GM21619 (cell line): ENCODE results near the gene ATG12.
"Not testable (repeated sequence)": the region's sequence is repeated elsewhere in the genome, so short reads cannot be mapped to it uniquely, and the experiment has no call there.

Experiments used
- ATAC-seq: cut with Tn5 transposase; IDR thresholded peaks from one replicate; pipeline ENCODE4 v1.9.1; 2021; ENCODE audit not compliant: unreplicated experiment

The ATG12 gene

DNA sequence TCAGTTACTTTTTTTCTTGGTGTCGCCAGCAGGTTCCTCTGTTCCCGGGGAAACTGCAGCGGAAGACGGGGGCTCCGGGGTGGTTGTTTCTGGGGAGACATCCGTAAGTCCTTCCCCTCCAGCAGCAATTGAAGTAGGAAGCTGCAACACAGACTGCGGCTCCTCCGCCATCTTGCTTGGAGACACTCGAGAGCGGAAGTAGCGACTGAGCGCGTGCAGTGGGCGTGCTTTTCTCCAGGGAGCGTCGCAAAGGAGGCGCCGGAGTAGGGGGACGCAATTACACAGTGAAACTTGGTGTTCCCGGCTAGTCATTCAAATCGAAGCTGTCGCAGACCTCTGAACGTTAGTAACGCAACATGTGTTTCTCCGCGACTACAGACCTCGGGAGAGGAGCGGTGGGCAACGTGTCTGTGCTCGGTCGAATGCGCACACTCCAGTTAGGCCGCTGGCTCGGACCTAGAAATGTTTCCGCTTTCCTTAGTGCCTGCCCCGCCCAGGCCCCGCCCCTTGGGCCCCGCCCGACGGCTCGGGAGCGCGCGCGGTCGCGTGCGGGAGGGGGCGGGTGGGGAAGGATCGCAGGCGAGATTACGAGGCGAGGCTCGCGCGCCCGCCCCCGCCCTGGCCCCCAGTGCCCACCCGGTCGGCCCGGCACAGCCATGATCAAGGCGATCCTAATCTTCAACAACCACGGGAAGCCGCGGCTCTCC lies at the start of gene ATG12, which contains the start of gene AP3S1:
ATG12 (minus strand) TSS at position 184 of the 707 bp plus-strand sequence; CDS start at position 171, 13 bp downstream.
AP3S1 (plus strand) TSS at position 554 of the 707 bp plus-strand sequence; CDS start at position 657, 103 bp downstream.
- ATAC-seq = peak; percentile 80

DNA sequence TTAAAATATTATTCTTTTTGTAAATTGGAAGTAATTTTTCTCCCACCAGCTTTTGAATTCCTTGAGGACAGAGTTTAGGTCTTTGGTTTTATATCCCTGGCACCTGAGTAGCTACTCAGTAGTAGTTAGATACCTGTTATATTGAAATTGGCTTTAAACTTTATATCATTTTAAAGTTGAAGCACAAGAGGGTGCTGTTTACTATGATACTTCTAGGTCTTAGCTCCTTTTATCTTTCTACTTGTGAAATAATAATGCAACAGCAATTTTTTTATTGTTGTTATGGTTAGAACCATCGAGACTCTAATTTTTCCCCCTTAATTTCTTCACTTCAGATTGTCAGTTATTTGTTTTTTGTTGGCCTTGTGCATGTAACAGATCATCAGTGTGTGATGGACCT lies 46.7 kb upstream of the ATG12 start:
- ATAC-seq = no peak

DNA sequence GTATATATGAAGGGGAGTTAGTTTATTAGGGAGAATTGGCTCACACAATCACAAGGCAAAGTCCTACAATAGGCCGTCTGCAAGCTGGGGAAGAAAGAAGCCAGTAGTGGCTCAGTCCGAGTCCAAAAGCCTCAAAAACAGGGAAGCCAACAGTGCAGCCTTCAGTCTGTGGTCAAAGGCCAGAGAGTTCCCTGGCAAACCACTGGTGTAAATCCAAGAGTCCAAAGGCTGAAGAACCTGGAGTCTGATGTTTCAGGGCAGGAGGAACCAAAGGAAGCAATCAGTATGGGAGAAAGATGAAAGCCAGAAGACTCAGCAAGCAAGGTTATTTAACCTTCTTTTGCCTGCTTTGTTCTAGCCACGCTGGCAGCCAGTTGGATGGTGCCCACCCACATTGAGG lies 43.8 kb upstream of the ATG12 start:
- ATAC-seq = not testable (repeated sequence)

DNA sequence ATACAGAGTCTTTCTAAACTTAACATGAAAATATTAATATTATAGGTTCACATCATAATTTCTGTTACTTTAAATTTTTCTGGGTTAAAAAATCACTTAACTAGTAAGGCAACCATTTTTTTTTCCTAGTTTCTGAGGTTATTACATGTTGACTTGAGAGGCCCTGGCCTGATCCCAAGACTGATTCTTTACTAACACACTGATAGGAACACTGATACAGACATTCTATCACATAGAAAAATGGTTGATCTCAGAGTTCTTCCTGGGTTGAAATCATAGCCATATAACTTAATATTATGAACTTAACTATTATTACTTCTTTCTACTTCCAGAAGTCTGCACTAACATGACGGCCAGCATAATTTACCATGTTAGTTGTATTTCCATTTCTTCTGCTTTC lies 43.3 kb upstream of the ATG12 start:
- no peak for ATAC-seq

DNA sequence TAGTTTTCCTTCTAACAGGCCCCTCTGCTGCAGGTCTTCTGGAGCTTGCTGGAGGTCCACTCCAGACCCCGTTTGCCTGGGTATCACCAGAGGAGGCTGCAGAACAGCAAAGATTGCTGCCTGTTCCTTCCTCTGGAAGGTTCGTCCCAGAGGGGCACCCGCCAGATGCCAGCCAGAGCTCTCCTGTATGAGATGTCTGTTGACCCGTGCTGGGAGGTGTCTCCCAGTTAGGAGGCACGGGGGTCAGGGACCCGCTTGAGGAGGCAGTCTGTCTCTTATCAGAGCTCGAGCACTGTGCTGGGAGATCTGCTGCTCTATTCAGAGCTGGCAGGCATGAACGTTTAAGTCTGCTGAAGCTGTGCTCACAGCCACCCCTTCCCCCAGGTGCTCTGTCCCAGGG lies 41.1 kb upstream of the ATG12 start:
- not testable (repeated sequence) for ATAC-seq

DNA sequence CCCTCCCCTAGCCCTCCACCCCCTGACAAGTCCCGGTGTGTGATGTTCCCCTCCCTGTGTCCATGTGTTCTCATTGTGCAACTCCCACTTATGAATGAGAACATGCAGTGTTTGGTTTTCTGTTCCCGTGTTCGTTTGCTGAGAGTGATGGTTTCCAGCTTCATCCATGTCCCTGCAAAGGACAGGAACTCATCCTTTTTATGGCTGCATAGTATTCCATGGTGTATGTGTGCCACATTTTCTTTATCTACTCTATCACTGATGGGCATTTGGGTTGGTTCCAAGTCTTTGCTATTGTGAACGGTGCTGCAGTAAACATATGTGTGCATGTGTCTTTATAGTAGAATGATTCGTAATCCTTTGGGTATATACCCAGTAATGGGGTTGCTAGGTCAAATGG lies 36.0 kb upstream of the ATG12 start:
- not testable (repeated sequence) for ATAC-seq

DNA sequence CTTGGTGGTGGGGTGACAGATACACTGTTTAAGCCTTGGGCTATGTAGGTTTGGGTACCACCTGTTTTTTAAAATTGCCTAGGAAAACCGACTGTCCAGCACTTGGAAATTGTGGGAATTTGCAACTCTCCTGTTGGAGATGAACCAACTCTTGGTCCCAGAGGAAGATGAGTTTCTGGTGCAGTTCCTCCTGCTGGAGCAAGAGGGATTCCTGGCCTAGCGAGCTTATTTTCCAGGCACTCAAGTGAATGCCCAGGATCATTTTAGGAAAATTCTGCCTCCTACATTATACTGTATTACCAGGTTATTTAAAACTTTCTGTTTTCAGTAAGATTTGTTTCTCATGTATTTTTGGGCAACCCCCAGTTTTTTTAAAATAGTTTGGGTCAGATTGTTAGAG lies 34.1 kb upstream of the ATG12 start:
- no peak for ATAC-seq

DNA sequence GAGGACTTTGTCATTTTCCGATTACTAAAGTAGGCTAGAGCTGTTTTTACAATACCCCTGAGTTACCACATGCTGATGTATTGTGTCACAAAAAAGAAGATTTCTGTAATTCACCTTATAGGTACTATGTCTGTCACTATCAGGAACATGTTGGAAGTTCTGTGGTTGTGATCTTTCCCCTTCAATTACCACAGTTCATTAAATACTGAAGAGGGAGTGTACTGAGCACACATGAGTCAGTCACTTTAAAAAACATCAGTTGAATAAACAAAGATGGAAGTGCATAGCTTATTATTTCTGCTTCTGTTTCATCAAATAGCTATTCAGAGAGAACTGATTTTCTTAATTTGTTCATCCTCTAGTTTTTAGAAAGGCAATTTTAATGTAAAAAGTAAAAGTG lies 32.0 kb upstream of the ATG12 start:
- no peak for ATAC-seq

DNA sequence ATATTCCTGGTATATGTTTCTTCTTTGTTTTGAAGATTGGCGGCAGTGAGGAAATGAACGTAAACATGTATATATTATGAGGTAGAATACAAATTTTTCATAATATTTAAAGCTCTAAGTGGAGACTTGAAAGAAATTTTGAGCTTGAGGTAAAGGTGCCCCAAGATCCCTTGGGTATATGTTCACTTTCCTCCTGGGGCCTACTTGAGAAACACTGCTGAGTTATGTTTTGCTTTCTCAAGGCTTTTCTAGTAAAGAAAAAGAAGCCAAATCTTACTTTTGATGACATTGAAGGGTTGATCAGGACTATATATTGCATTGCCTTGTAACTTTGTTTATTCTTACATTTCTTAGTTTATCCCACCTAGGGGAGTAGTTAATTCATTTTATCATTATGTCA lies 31.1 kb upstream of the ATG12 start:
- no peak for ATAC-seq

DNA sequence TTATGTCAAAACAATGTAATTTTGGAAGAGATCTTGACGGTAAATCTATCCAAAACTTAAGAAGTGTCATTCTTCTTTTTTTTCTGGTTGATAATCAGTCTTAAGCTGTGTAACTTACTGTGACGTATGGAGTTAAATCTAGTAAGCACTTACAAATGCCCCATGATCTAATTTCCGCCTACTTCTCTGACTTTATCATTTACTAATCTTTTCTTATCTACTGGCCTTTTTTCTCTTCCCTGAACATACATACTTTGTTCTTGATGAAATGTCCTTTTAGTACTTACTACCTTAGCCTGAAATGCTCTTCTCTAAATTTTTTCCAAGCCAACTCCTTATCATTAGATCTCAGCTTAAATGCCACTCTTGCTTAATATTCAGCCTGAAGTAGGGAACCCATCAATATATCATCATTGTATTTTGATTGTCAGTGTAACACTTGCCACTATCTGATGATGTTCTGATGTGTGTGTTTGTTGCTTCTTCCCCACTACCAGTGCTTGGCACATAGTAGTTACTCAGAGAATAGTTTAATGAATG lies 28.0 kb upstream of the ATG12 start:
- ATAC-seq = no peak

DNA sequence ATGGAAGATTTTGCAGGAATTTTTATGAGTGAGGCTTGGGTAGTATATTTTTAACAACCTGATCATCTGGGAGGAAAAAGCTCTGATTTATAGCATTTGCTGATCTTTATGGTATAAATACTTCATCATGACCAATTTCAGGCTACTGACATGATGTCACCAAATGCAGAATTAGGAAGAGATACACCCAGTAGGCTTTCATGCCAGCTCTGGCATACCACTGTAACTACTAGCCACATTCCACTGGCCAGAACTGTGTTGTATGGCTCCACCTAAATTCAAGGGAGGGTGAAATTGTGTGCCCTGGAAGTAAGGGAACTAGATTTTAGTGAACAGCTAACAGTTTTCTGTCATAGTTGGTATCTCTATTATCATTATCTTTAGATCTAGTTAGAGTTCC lies 18.0 kb upstream of the ATG12 start:
- ATAC-seq = no peak

DNA sequence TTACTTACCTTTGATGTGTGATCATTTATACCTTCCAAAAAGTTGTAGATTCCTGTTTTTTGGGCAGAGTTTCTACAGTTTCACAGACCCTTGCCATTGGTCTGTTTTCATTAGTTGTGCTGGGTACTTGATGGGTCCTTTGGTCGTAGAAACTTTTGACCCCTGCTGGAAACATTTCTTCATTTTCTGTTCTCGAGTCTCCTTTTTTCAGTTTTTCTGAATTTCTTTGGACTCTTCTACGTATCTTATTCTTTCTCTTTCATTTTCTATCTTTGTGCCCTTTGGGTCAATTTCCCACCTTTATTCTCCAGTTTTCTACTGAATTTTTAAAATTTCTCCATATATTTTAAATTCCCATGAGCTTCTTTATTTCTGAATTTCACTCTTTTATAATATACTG lies 17.0 kb upstream of the ATG12 start:
- ATAC-seq = no peak

DNA sequence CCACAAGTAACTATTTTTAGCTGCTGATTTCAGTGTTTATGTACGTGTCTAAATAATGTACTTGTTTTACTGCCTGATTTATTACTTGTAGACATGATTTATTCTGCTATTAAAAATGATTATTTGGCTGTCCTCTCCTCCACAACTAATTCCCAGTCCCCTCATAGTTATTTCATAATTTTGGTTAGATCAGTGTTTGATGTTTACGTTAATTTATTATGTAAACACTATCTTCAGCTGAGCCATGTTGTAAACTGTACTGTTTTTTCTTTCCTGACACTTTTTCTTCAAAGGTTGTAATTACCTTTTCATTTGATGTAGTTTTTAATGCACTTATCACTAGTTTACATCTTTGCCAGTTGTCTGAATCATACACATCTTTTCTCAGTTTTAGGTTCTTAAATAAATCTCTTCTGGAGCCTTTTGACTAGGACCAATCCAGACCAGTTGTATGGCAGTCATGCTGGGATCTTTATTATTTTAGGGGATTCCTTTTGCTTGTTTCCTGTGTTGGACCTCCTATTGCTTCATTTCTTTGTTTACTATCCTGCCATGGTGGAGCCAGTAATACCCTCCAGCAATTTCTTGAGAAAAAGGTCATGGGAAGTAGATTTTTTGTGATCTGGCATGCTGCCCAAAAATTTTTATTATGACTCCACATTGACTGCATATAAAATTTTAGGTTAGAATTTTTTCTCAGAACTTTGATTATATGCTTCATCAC lies 16.4 kb upstream of the ATG12 start:
- no peak for ATAC-seq

DNA sequence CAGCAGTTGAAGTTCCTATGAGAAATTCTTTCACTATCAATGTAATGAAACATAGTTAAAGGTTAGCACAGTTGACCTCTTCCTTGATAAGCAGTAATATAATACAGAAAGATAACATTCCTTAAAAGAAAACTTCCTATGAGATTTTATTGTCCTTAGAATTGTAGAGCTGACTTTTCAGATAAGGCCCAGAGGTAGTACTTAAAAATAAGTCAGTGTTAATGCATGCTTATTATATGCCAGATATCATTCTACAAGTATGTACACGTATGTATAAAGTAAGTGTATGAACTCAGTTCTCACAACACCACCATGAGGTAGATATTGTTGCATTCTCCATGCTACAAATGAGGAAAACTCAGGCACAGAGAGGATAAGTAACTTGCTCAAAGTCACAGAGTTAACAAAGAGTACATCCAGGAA lies 15.7 kb upstream of the ATG12 start:
- no peak for ATAC-seq

DNA sequence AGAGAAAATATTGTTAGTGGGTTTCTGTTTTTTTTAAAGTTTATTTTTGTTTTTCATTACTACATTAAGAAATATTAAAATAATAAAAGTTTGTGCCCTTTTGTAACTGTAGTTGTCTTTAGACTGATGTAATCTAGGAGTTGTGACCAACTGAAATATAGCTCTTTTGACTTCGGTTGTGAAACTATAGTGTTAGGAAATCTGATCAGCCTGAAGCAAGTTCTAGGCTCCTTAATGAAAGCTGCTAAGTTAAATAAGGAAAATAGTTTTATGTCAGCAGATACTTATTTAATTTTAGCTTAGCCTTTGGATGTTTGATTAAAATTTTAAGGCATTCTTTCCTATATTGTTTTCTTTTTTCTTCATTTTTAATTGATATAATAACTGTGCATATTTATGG lies 14.6 kb upstream of the ATG12 start:
- ATAC-seq = no peak

DNA sequence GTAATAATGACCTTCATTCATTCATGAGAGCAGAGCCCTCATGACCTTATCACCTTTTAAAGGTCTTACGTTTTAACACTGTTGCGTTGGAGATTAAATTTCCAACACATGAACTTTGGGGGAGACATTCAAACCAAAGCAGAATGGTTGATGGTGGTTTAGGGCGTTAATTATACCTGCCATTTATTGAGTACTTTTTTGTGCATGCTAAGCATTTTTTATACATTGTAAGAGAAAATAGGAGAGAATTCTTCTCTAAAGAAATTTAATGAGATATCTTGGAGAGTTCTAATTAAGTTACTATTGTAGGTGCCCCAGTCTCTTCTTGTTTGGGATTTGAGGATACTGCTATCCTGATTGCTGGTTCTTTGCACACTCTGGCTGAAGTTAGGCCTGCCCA lies 12.8 kb upstream of the ATG12 start:
- ATAC-seq = no peak

DNA sequence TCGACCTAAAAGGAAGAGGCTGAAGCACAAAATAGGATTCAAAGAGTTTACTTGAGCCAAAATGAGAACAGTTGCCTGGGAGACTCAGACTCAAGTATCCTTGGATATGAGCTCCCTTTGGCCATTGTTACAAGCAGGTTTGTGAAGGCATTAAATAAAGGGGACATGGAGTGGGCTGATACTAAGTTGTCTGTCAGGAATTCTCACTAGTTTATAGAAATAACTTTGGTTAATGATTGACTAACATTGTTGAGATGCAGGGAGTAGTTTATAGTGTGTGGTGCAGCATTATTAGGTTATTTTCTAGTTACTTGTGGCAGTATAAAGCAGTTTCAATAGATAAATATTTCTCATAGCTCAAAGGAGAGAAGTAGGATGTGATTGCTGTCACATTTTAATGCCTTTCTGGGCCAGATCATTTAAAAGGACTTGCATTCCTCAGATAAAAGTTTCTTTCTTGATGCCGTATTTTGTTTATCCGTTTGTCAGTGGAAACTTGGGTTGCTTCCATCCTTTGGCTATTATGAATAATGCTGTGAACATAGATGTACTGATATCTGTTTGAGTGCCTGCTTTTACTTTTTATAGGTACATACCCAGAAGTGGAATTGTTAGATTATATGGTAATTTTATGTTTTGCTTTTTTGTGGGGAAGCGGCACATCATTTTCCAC lies 9.5 kb upstream of the ATG12 start:
- ATAC-seq = no peak

DNA sequence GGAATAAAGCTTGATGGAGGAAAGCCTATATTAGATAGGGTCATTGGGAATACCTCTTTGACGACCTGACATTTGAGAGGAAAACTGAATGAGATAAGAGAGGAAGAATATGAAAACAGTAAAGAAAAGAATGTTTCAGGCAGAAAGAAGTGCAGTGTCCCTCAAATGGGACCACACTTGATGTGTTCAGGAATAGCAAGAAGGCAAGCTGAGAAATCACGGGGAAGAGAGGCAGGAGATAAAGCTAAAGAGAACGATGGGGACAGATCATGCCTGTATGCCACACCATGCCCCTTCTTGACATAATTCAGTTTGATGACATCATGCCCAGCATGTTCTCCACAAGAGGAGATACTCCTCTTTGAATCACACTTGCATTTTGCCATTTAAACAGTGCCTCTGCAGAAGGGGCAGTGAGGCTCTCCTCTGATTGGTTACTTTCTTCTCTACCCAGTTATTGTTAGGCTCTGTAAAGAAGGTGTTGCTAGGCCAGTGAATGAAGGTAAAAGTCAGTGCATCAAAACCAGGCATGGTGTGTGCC lies 8.0 kb upstream of the ATG12 start:
- ATAC-seq = no peak

DNA sequence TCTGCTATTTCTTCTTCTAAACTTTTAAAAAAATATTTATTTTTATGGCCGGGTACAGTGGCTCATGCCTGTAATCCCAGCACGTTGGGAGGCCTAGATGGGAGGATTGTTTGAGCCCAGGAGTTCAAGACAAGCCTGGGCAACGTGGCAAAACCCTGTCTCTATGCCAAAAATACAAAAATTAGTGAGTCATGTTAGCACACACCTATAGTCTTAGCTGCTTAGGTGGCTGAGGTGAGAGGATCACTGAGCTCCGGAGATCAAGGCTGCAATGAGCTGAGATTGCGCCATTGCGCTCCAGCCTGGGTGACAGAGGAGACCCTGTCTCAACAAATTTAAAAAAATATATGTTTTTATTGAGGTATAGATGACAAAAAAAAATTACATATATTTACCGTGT lies 5.9 kb upstream of the ATG12 start:
- no peak for ATAC-seq

DNA sequence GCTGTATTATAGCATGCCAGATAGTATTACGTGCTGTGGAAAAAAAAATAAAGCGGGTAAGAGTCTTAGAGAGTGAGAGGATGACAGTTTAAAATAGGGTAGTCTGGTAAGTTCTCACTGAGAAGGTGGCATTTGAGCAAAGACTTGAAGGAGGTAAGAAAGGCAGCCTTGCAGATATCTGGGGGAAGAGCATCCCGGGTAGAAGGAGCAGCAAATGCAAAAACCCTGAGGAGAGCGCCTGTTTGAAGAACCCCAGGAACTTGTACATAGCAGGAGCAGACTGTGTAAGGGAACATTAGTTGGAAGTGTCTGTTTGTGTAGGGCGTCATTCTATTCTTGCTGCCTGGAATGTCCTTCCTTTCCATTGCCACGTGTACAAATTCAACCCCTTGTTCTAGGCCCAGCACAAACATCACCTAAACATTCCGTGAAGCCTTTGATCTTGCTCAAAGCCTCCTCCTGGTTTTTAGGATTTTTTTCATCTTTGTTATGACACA lies 3.0 kb upstream of the ATG12 start:
- no peak for ATAC-seq

DNA sequence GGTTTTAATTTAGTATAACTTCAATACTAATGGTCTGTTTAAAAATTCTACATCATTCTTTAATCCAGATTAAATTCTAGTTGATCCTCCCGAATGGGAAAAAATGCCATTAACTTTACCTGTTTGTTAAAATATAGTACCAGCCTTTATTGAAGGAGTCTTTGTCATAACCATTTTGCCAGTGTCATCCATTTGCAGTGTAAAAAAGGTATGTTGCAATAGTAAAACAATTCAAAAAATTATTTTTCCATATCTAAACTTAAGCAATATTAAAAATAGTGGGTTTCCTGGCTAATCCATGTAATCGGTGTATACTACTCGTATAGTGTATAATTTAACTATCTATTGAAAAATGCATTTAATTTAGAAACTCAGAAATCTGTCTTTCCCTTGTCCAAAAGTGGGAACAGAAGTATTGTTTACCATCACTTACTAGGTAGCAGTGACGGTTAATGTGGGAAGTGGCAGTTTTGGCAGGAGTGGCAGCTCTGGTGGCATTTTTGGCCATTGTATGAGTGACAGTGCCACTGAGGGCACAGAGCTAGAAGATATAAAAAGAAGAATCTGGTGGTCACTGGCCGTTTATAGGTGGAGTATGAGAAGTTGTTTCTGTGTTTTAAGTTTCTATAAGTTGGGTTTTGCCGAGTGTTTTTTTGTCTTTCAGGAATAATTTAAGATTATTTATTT lies 2.2 kb upstream of the ATG12 start:
- ATAC-seq = no peak
